Stimulated activated CD4-positive, alpha-beta T cell treated with anti-CD3 and anti-CD28 coated beads, TNF-alpha, amount 100 ng/mL, for 48 hours (primary cell): ENCODE results near the gene SULT4A1.

Experiments
- DNase-seq, 3 donors: peaks; one replicate each; pipeline ENCODE4 v3.0.0-alpha.2; 2020; ENCODE audit warnings: low read depth in 3 of 3

SULT4A1 gene

GRCh38 chr22:43812149-43812842, 50.0 kb downstream of the SULT4A1 start, which contains the start of gene EFCAB6:
Gene EFCAB6, minus strand, starts transcription at chr22:43812305. Its CDS starts 29,987 bp downstream, at chr22:43782318.
- DNase-seq: peak; percentile 84 to 92 (median 87)

- DNase-seq: peak in 1 of 3 donors; percentile 5
Observed at GRCh38 chr22:43811777-43812148, 50.5 kb downstream of the SULT4A1 start.

GRCh38 chr22:43802897-43803495, 59.3 kb downstream of the SULT4A1 start:
- DNase-seq: no peak

GRCh38 chr22:43800970-43801369, 61.3 kb downstream of the SULT4A1 start:
- no peak for DNase-seq

GRCh38 chr22:43798492-43798891, 63.8 kb downstream of the SULT4A1 start:
- no peak for DNase-seq

GRCh38 chr22:43796567-43796966, 65.7 kb downstream of the SULT4A1 start:
- no peak for DNase-seq

GRCh38 chr22:43795320-43795719, 67.0 kb downstream of the SULT4A1 start:
- no peak for DNase-seq

- DNase-seq: no peak
Observed at GRCh38 chr22:43792905-43793304, 69.4 kb downstream of the SULT4A1 start.

GRCh38 chr22:43789452-43789851, 72.9 kb downstream of the SULT4A1 start:
- DNase-seq: no peak

GRCh38 chr22:43783777-43784176, 78.5 kb downstream of the SULT4A1 start:
- no peak for DNase-seq

GRCh38 chr22:43782448-43782847, 79.9 kb downstream of the SULT4A1 start:
- no peak for DNase-seq

GRCh38 chr22:43777286-43777685, 85.0 kb downstream of the SULT4A1 start:
- DNase-seq: no peak

GRCh38 chr22:43776081-43776670, 86.1 kb downstream of the SULT4A1 start:
- DNase-seq: no peak
